C4-2B (cell line): ENCODE measurements around the gene RWDD3.

Experiments
- CTCF ChIP-seq: fragments of 450-650 bp; conservative IDR thresholded peaks from 2 replicates; pipeline ENCODE4 v1.5.1; 2017; ENCODE audit warnings: mild to moderate bottlenecking
- ZFX ChIP-seq: fragments of 450-650 bp; IDR thresholded peaks from 2 replicates; pipeline ENCODE4 v1.6.1; 2017

GRCh38 chr1:95286479-95286878, 52.5 kb downstream of the RWDD3 start:
- TF ChIP-seq CTCF: no peak
- no peak for TF ChIP-seq ZFX
